ENCODE results near the gene MLIP.
"Not testable (repeated sequence)": the region's sequence is repeated elsewhere in the genome, so short reads cannot be mapped to it uniquely, and the experiment has no call there.

The MLIP gene

DNA sequence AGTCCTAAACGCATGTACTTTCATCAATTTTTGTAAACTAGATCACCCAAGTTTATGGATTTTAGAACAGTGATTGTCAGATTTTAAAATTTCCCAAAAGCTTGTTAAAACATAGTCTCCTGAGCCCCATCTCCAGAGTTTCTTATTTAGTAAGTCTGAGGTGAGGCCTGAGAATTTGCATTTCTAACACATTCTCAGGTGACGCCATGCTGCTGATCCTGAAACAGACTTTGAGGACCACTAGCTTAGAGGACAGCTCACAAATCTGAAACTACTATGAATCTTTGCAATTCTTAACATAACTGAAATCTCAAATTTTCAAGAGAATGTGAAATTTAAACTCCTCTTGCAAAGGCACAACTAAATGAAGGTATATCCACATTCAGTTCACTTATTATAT lies 37.8 kb upstream of the MLIP start:
- DNase-seq (ENCODE audit: low read depth): no peak
- TF ChIP-seq, protein P1, sequence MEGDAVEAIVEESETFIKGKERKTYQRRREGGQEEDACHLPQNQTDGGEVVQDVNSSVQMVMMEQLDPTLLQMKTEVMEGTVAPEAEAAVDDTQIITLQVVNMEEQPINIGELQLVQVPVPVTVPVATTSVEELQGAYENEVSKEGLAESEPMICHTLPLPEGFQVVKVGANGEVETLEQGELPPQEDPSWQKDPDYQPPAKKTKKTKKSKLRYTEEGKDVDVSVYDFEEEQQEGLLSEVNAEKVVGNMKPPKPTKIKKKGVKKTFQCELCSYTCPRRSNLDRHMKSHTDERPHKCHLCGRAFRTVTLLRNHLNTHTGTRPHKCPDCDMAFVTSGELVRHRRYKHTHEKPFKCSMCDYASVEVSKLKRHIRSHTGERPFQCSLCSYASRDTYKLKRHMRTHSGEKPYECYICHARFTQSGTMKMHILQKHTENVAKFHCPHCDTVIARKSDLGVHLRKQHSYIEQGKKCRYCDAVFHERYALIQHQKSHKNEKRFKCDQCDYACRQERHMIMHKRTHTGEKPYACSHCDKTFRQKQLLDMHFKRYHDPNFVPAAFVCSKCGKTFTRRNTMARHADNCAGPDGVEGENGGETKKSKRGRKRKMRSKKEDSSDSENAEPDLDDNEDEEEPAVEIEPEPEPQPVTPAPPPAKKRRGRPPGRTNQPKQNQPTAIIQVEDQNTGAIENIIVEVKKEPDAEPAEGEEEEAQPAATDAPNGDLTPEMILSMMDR (IDR thresholded peaks at IDR 0.05; ENCODE audit: low read depth, low read length, missing control alignments): no peak
- no peak overlapping the region for H3K4me3 ChIP-seq (ENCODE audit: low read depth, low read length)

DNA sequence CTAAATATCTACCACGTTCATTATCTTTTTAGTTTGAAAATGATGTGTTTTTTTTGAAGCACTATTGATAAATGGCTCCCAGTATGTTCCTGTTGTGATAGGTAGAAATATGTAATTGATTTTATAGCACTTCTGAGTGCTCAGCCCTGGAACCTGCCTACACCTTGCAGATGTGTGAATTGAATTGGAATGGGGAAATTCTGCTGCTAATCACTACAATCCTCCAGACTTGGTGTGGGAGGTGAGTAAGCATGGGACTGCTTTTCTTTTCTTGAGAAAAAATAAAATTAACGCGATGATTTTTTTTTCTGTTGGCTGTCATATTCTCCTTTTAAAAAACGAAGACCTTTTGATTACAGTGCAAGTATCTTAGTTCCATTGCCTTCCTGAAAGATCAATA lies 37.1 kb upstream of the MLIP start:
- TF ChIP-seq, protein P1 (IDR thresholded peaks at IDR 0.05; ENCODE audit: low read depth, low read length, missing control alignments): no peak
- H3K4me3 ChIP-seq (ENCODE audit: low read depth, low read length): no peak overlapping the region
- no peak for DNase-seq (ENCODE audit: low read depth)

DNA sequence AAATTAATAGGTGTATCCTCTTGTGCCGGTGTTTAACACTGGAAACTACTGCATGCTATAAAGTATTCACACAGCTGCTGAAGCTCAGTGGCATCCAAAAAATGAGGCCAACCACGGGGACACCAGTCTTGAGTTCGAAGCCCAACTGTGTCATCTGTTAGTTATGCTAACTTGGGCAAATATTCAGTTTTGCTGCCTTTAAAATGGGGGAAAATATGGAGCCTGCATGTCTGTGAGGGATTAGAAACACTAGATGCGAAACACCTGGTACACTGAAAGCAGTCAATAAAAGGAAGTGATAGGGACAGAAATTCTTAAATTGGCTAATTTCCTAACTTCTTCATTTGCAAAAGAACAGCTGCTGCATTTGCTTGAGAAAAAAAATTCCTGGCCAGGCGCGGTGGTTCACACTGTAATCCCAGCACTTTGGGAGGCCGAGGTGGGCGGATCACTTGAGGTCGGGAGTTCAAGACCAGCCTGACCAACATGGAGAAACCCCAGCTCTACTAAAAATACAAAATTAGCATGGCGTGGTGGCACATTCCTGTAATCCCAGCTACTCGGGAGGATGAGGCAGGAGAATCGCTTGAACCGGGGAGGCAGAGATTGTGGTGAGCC lies 36.6 kb upstream of the MLIP start:
- DNase-seq (ENCODE audit: low read depth): no peak

DNA sequence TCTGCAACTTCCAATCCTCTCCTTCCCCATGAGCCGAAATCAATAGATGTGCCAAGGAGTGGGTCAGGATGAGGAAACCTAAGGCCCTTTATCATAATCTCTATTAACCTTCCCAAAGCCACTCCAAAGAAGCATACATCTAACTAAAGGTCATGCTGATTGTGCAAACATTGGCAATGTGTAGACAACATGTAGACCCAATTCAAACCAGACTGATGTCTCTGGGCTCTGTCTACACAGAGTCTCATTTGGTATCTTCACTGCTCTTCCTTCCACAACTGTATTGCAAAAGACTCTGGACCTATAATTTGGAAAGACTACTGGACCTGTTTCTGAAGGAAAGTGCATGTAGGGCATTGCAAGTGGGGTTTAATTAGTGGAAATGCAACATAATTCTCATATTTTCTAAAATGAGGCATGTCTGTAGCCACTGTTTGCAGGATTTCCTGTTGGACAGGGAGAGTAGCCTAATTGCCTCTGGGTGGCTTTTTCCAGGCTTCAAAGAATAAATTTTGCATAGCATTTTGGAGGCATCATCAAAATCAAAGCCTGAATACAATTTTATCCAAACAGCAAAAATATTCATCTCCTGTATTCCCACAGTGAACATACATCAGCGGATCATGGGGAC lies 35.0 kb upstream of the MLIP start:
- TF ChIP-seq, protein P1 (IDR thresholded peaks at IDR 0.05; ENCODE audit: low read depth, low read length, missing control alignments): no peak
- DNase-seq (ENCODE audit: low read depth): no peak
- no peak overlapping the region for H3K4me3 ChIP-seq (ENCODE audit: low read depth, low read length)

More for the DNA sequence above, 36.6 kb upstream of the MLIP start:
- TF ChIP-seq, protein P1 (IDR thresholded peaks at IDR 0.05; ENCODE audit: low read depth, low read length, missing control alignments): no peak
- H3K4me3 ChIP-seq (ENCODE audit: low read depth, low read length): no peak overlapping the region

DNA sequence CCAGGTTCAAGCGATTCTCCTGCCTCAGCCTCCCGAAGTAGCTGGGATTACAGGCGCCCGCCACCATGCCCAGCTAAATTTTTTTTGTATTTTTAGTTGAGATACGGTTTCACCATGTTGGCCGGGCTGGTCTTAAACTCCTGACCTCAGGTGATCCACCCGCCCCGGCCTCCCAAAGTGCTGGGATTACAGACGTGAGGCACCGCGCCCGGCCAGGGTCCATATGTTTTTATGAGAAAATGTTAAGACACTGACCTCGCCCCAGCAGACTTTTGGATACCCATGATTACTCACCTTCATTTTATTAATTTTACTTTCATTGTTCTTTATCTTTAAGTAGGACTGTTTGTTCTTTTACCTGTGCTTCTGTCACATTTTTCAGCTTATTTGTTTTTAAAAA lies 29.7 kb upstream of the MLIP start:
- DNase-seq (ENCODE audit: low read depth); H3K4me3 ChIP-seq (ENCODE audit: low read depth, low read length): not testable (repeated sequence)

DNA sequence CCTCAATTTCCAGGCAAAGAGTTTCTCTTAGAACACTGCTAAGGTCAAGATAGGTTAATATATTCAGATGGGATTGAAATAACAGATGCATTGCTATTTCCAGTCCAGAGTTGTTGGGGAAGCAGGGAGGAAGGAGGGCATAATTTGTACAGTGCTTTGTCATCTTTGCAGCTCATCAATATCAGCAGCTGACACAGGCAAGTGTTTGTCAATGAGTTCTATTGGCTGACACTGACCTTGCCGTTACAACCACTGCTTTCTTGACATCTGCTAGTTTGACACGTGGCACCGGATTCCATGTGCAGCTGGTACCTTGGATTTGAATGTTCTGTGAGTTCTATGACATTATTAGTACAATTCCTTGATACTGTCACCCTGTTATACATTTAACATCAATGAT lies 28.0 kb upstream of the MLIP start:
- no peak overlapping the region for H3K4me3 ChIP-seq (ENCODE audit: low read depth, low read length)
- no peak for DNase-seq (ENCODE audit: low read depth)
- TF ChIP-seq, protein P1 (IDR thresholded peaks at IDR 0.05; ENCODE audit: low read depth, low read length, missing control alignments): no peak

DNA sequence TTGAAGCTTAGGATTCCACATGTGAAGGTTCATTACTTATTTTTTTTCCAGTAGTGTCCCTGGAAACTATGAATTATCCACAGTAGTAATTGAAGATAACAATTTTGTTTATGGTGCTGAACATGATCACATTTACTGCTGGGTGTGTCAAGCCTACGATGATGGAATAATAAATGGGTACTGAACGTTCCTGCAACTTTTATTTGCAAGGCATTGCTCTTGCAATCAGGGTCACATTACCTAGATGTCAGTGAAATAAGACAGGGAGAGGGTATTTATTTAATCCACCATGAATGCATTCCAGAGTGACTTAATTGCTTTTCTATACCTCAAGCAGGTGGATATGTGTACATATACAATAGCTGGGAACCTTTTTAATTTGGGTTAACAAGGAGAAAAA lies 27.0 kb upstream of the MLIP start:
- TF ChIP-seq, protein P1 (IDR thresholded peaks at IDR 0.05; ENCODE audit: low read depth, low read length, missing control alignments): no peak
- DNase-seq (ENCODE audit: low read depth): no peak
- H3K4me3 ChIP-seq (ENCODE audit: low read depth, low read length): no peak overlapping the region
